ENCODE results near the gene ACOT7.

ACOT7 gene

DNA sequence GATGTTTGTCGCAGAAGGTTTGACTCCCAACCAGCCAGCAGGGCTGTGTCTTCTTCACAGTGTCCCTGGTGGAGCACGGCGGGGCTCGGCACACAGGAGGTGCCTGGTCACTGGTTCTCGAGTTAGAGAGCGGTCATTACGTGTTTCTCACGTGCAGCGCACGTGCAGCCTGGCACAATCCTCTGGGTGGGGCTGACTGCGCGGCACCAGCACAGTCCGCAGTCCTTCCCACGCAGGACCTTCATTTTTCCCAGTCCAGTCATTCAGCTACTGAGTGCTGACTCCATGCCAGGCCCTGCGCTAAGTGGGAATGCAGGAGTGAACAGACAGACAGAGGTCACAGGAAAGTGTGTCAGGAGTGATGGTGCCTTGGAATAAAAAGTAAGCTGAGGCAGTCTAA, 86.5 kb downstream of the ACOT7 start:
- DNase-seq = no peak

- no peak for DNase-seq
Observed at GRCh38 chr1:6303397-6304012, 90.1 kb downstream of the ACOT7 start.

- no peak for DNase-seq
Observed at GRCh38 chr1:6302568-6302967, 91.0 kb downstream of the ACOT7 start.

DNA sequence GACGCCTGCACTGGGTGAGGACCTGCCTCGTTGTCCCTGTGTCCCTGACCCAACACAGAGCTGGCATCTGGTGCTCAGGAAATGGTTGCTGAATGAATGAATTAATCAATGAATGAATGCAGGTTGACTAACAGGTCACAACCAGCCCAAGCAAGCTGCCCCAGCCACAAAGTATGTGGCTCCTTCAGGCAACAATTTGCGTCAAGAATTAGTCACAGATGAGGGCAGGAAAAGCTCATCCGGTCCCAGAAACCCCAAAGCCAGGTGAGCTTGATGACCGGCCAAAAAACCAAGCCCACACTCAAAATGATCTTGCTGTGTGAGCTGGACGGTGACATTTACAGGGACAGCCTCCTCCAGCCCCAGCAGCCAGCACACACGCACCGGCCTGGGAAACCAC, 92.0 kb downstream of the ACOT7 start:
- DNase-seq = no peak

- no peak for DNase-seq
Observed at GRCh38 chr1:6300342-6301048, 93.1 kb downstream of the ACOT7 start.

- no peak for DNase-seq
Observed at GRCh38 chr1:6299557-6300165, 93.9 kb downstream of the ACOT7 start.

- no peak for DNase-seq
Observed at GRCh38 chr1:6298940-6299465, 94.6 kb downstream of the ACOT7 start.

- DNase-seq = no peak
Observed at GRCh38 chr1:6298530-6298929, 95.0 kb downstream of the ACOT7 start.

DNA sequence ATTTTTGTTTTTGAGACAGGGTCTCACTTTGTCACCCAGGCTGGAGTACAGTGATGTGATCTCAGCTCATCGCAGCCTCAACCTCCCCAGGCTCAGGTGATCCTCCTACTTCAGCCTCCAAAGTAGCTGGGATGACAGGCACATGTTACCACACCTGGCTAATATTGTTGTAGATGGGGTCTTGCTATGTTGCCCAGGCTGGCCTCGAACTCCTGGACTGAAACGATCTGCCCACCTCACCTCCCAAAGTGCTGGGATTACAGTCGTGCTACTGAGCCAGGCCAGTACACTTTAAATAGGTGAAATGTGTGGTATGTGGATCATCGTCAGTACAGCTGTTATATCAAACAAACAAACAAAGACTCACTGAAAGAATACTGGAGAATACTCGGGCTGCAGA, 97.7 kb downstream of the ACOT7 start:
- no peak for DNase-seq

GRCh38 chr1:6294890-6295556, 98.5 kb downstream of the ACOT7 start:
- DNase-seq = peak in 1 of 2 donors; percentile 4

DNA sequence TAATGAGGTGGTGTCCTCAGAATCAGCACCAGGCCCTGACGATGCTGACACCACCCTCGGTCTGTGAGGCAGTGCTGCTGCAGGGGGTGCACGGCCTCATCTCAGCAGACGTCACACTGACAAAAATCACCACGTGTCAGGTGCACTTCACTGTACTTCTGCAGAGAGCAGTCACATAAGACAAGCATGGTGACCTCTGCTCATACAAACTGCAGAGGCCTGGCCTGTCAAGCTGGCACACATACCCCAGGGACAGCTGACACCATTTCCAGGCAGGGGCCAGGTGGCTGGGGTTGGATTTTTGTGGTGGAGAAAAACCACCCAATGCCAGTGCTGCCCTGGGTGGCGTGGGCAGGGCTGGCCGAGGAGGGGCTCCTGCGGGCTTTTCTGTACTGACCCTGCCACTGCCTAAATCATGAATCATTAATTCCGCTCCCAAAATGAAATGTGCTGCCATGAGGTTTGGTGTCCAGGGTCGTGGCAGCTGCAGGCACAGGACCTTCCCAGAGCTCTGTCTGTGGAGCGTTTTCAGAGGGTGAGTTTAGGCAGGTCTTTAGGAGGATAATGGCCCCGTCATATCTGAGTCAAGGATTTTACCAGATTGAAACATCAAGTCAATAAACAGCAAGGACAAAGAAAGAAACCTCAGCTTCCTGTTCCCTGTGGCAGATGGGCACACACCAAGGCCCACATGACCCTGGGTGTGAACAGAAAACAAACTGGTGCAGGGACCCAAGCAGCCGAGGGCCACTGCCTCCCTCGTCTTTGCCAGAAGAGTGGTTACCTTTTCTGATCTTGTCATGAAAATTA, 99.3 kb downstream of the ACOT7 start:
- peak in 1 of 2 donors; percentile 31 for DNase-seq

DNA sequence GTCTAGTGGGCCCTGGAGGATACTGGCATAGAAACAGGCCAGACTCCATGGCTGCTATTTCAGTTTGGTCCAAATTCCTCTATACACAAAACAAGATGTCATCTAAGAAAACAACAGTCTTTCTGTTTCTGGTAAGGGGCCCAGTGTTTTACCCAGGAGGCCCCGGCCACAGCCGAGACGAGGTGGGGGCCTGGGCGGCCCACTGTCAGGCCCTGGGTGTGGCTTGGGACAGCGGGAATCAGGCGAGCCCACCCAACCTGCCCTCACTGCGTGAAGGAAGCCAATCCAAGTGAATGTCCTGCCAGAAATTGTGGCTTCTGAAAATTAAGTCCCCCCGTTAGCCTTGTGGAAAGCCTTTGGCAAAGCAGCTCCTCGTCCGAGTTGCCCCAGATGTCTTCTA, 101.5 kb downstream of the ACOT7 start:
- DNase-seq = no peak

- DNase-seq = no peak
Observed at GRCh38 chr1:6288665-6289064, 104.9 kb downstream of the ACOT7 start.

DNA sequence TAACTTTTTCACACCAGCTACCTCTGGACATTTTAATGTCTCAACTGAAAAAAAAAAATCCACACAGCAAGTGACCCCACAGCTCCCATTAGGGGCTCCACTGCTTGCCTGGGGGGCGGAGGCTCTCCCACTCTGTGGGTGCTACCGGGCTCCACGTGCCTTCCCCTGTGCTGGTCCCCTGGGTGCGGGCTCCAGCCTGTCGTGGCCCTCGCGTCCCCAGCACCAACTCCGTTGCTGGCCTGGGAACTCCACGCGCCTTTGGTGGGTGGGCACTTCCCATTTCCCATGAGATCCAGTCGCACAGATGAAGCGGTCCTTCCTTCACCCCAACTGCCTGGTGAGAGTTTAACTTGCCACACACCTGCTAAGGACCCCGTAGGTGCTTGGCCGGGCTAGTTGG, 105.5 kb downstream of the ACOT7 start:
- no peak for DNase-seq

- no peak for DNase-seq
Observed at GRCh38 chr1:6287431-6287886, 106.1 kb downstream of the ACOT7 start.

GRCh38 chr1:6287029-6287428, 106.5 kb downstream of the ACOT7 start:
- no peak for DNase-seq

- no peak for DNase-seq
Observed at GRCh38 chr1:6286266-6286665, 107.3 kb downstream of the ACOT7 start.

DNA sequence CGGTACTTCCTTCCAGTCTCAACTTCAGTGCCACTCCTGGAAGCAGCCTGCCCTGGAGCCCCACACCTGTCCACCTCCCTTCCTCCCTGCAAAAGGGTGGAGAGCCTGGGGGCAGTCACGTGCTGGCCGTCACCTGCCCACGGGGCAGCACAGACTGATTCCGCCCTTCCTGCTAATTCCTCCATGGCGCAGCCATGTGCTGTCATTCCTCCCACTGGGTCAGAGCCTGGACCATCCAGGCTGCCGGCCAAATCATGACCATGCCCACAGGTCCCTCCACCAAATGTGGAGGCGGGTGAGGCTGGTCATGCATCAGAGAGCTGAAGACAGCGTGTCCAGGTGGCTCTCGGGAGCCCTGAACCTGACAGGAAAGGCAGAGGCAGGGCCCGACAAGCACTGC, 108.2 kb downstream of the ACOT7 start:
- no peak for DNase-seq

DNA sequence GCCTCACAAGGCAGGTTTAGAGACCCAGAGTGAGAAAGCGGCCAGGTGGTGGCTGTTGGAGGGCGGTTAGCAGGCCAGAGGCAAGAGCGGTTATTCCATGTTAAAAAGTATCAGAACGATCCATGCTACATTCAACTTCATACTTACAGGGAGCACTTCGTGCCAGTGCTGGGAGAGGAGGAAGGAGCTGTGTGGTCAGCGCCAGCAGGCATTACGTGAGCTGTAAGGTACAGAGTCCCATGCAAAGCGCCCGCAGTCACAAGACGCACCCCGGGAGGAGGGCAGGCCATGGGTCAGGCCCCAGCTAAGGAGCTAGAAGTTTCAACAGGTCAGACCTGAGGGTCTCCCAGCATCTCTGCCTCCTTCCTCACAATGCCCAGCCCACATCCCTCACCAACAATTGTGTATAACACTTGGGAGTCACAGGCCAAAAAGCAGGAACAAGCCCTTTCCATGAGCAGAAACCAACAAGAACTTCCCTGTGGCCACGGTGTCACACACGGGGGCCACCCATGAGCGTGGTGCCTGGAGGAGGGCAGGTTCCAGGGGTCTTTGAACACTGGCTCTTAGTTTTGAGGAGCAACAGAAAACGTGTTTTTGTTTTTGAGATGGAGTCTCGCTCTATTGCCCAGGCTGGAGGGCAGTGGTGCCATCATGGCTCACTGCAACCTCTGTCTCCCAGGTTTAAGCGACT, 110.8 kb downstream of the ACOT7 start:
- no peak for DNase-seq

- no peak for DNase-seq
Observed at GRCh38 chr1:6281511-6282402, 111.8 kb downstream of the ACOT7 start.

Data from CD4-positive, alpha-beta T cell treated with Interleukin-1 beta for 1 hour (primary cell).